K562 (cell line): ENCODE results near the gene SNRPA. TPM values are rescaled to one million over a fixed set of nuclear protein-coding genes. Genes with fewer than 3 reads are reported as not detected.

ENCODE experiments used
- ATAC-seq: fragments of 200-7000 bp; cut with Tn5 transposase; 3 replicates; pipeline ENCODE4 v1.9.1; 2020; ENCODE audit warnings: moderate library complexity
- BruUV-seq: library from RNA; stranded (reverse); fragments of 400-500 nt; replicated peaks from 2 replicates; lab custom pipeline; 2021; lab: Mats Ljungman, UMichigan
- CTCF ChIA-PET: fragments of 300-600 bp; formaldehyde crosslinking; extraction: SDS; loops from one replicate; lab custom pipeline; 2021; ENCODE audit warnings: low intra/inter-chr PET ratio; lab: Yijun Ruan, JAX
- POLR2A ChIA-PET: fragments of 300-600, 350-650 bp; sonication (Branson Sonifier 250); formaldehyde crosslinking; extraction: SDS; loops from one replicate; lab custom pipeline; 2021; ENCODE audit warnings: antibody characterized with exemption, inconsistent platforms; lab: Yijun Ruan, JAX
- DNase-seq, 4 experiments: peaks; one replicate each; pipeline versions ENCODE4 v3.0.0 to v3.0.0-alpha.2; 2011 to 2018; ENCODE audit warnings: low spot score in 3 of 4, mixed read lengths in 3 of 4; ENCODE audit errors: extremely low read depth in 1 of 4
- FAIRE-seq: peaks from 2 replicates; lab custom pipeline; 2011; peaks lifted over from hg19 to GRCh38; lab: Jason Lieb, UNC
- H2AFZ ChIP-seq: 2 replicates; pipeline ENCODE4 v1.6.0; 2011; ENCODE audit warnings: low read depth, low read length, control low read depth, inconsistent platforms
- H3K27ac ChIP-seq: fragments of 200-600 bp; 3 replicates; pipeline ENCODE4 v1.8.0; 2011; ENCODE audit warnings: low read depth, mild to moderate bottlenecking, control low read depth, inconsistent platforms, low read length, moderate library complexity, mixed read lengths; ENCODE audit errors: extremely low read depth
- H3K27me3 ChIP-seq, 2 experiments: fragments of 300-600 bp in 1 of 2; 2 replicates in 1 of 2; 3 replicates in 1 of 2; pipeline versions ENCODE4 v1.6.0 to v1.8.0; 2011; ENCODE audit warnings: inconsistent platforms in 2 of 2, low read length in 2 of 2, mild to moderate bottlenecking in 1 of 2, mixed read lengths in 1 of 2, moderate library complexity in 1 of 2; ENCODE audit not compliant: control insufficient read depth in 2 of 2, insufficient read depth in 2 of 2
- H3K36me3 ChIP-seq: fragments of 300-600 bp; 3 replicates; pipeline ENCODE4 v1.8.0; 2011; ENCODE audit warnings: mild to moderate bottlenecking, low read length, inconsistent platforms; ENCODE audit not compliant: control insufficient read depth, insufficient read depth
- H3K4me1 ChIP-seq, 2 experiments: fragments of 200-600 bp in 1 of 2; replicated peaks in 1 of 2; 2 replicates in 1 of 2; 3 replicates in 1 of 2; pipeline versions ENCODE4 v1.5.1 to v1.8.0; 2011; ENCODE audit warnings: inconsistent platforms in 2 of 2, low read length in 2 of 2, mild to moderate bottlenecking in 1 of 2, mixed read lengths in 1 of 2, moderate library complexity in 1 of 2; ENCODE audit not compliant: control insufficient read depth in 2 of 2, insufficient read depth in 2 of 2
- H3K4me2 ChIP-seq: 2 replicates; pipeline ENCODE4 v1.6.1; 2011; ENCODE audit warnings: low read length, control low read depth, inconsistent platforms, mixed read lengths; ENCODE audit not compliant: insufficient read depth
- H3K4me3 ChIP-seq: fragments of 200-600 bp; sonication (generic), shearing (Covaris generic); 2 replicates; pipeline ENCODE4 v1.5.1; 2016; ENCODE audit warnings: control low read depth, inconsistent platforms
- H3K79me2 ChIP-seq: fragments of 200-600 bp; 3 replicates; pipeline ENCODE4 v1.8.0; 2011; ENCODE audit warnings: low read length, inconsistent platforms; ENCODE audit not compliant: control insufficient read depth, insufficient read depth
- H3K9ac ChIP-seq, 2 experiments: 2 replicates each; pipeline versions ENCODE4 v1.6.0 to v1.6.1; 2011; ENCODE audit warnings: low read depth in 2 of 2, low read length in 2 of 2, control low read depth in 1 of 2, inconsistent platforms in 1 of 2, mild to moderate bottlenecking in 1 of 2, mixed read lengths in 1 of 2; ENCODE audit not compliant: insufficient read depth in 1 of 2
- H3K9me1 ChIP-seq: one replicate; pipeline ENCODE4 v1.6.0; 2011; ENCODE audit warnings: inconsistent platforms, mild to moderate bottlenecking, low read length, moderate library complexity; ENCODE audit not compliant: control insufficient read depth, insufficient read depth
- H3K9me3 ChIP-seq: replicated peaks from 2 replicates; pipeline ENCODE4 v1.5.1; 2011; ENCODE audit warnings: low read depth, low read length, inconsistent platforms; ENCODE audit not compliant: control insufficient read depth, insufficient read depth
- H4K20me1 ChIP-seq: replicated peaks from 2 replicates; pipeline ENCODE4 v1.6.1; 2011; ENCODE audit warnings: low read length, inconsistent platforms, mixed read lengths; ENCODE audit not compliant: control insufficient read depth, insufficient read depth
- ELF4 ChIP-seq: fragments of 450-650 bp; formaldehyde crosslinking; IDR thresholded peaks from 2 replicates; pipeline ENCODE4 v1.4.0; 2022; ENCODE audit warnings: missing genetic modification characterization
- ETV1 ChIP-seq: fragments of 450-650 bp; conservative IDR thresholded peaks from 2 replicates; pipeline ENCODE4 v1.6.1; 2016; ENCODE audit warnings: missing genetic modification characterization, control low read depth, low read depth, missing compliant biosample characterization
- GTF2E2 ChIP-seq: fragments of 200-800 bp; sonication (Bioruptor generic); IDR thresholded peaks from 2 replicates; pipeline ENCODE4 v1.6.1; 2016; ENCODE audit warnings: missing genetic modification characterization, missing compliant biosample characterization
- GTF2F1 ChIP-seq: IDR thresholded peaks from 2 replicates; pipeline ENCODE4 v1.6.1; 2011; ENCODE audit warnings: low read depth, low read length, improper control_type of control experiment
- HCFC1 ChIP-seq: IDR thresholded peaks from 2 replicates; pipeline ENCODE4 v1.6.1; 2012; ENCODE audit warnings: low read depth, low read length, improper control_type of control experiment
- NUFIP1 ChIP-seq: fragments of 450-650 bp; IDR thresholded peaks from 2 replicates; pipeline ENCODE4 v1.6.1; 2018; ENCODE audit not compliant: partially characterized antibody
- PPARD ChIP-seq: fragments of 250-450 bp; sonication (Bioruptor Pico); IDR thresholded peaks from 2 replicates; pipeline ENCODE4 v1.8.0; 2022; ENCODE audit warnings: inconsistent platforms, mild to moderate bottlenecking, moderate library complexity
- PTRF ChIP-seq: fragments of 450-650 bp; IDR thresholded peaks from 2 replicates; pipeline ENCODE4 v1.6.1; 2016; ENCODE audit warnings: mild to moderate bottlenecking, missing genetic modification characterization, missing compliant biosample characterization
- SMARCA5 ChIP-seq: fragments of 450-650 bp; IDR thresholded peaks from 2 replicates; pipeline ENCODE4 v1.6.1; 2016
- SRSF9 ChIP-seq: fragments of 200-400 bp; formaldehyde crosslinking; IDR thresholded peaks from 2 replicates; pipeline ENCODE4 v1.6.1; 2017; ENCODE audit warnings: low read depth, low read length, borderline replicate concordance
- TAF15 ChIP-seq: fragments of 200-400 bp; formaldehyde crosslinking; IDR thresholded peaks from 2 replicates; pipeline ENCODE4 v1.6.1; 2017; ENCODE audit warnings: mild to moderate bottlenecking, low read depth, low read length, moderate library complexity
- XRCC4 ChIP-seq: IDR thresholded peaks from one replicate; pipeline ENCODE4 v1.6.1; 2011; ENCODE audit not compliant: insufficient read depth, insufficient read length; ENCODE audit errors: extremely low read depth
- ZNF354B ChIP-seq: fragments of 250-450 bp; sonication (Bioruptor Pico); IDR thresholded peaks from 2 replicates; pipeline ENCODE4 v1.4.0; 2020
- WGBS: fragments of 100-300 bp; shearing (Covaris generic); methylation state at CpG from one replicate; pipeline ENCODE4 v1.1.6; 2016; ENCODE audit warnings: low coverage, mixed read lengths; ENCODE audit not compliant: insufficient coverage; ENCODE audit errors: missing lambda C conversion rate; 5-methylcytosine and 5-hydroxymethylcytosine counted together
- in situ Hi-C: fragments of 300-500 bp; cut with MboI; formaldehyde crosslinking; loops from 4 replicates; pipeline ENCODE4 v1.15.0; 2018; ENCODE audit warnings: inconsistent platforms, mixed read lengths
- intact Hi-C: fragments of 100-400 bp; cut with micrococcal nuclease; formaldehyde crosslinking; loops from 2 replicates; pipeline ENCODE4 v1.14.2; 2022
- polyA plus RNA-seq, 8 experiments: library from polyadenylated mRNA; depleted of rRNA in 4 of 8; stranded (reverse) in 5 of 8; unstranded in 3 of 8; fragments of >200 nt; fragmentation: Nextera tagmentation in 2 of 8; fragmentation: Illumina TruSeq in 1 of 8; extraction: Ambion mirVana in 2 of 8; extraction: Trizol in 1 of 8; gene quantifications; 2 replicates each; pipeline versions ENCODE4 v1.2.1 to v1.2.3, GENCODE V29; 2011 to 2014; ENCODE audit warnings: inconsistent platforms in 1 of 8, missing spikeins in 1 of 8
- total RNA-seq, 7 experiments: library from RNA; depleted of rRNA in 6 of 7; stranded (reverse); fragments of >200 nt in 6 of 7; fragmentation: Illumina TruSeq in 2 of 7; extraction: Trizol in 2 of 7; gene quantifications; 2 replicates each; pipeline versions ENCODE4 v1.2.1 to v1.2.3, GENCODE V29; 2011 to 2021; ENCODE audit warnings: low replicate concordance in 1 of 7
- TF ChIP-seq, protein P1 (sequence below): IDR thresholded peaks from 3 replicates; pipeline ENCODE4 v1.6.1; 2011; ENCODE audit warnings: borderline replicate concordance, mild to moderate bottlenecking, moderate library complexity; ENCODE audit not compliant: insufficient read length; ENCODE audit errors: extremely low read depth
- TF ChIP-seq, protein P2 (sequence below): fragments of 250-450 bp; sonication (Bioruptor Pico); IDR thresholded peaks from 2 replicates; pipeline ENCODE4 v1.6.1; 2021; ENCODE audit warnings: mild to moderate bottlenecking
- TF ChIP-seq, protein P3 (sequence below): fragments of 250-450 bp; sonication (Bioruptor Pico); IDR thresholded peaks from 2 replicates; pipeline ENCODE4 v1.9.0; 2021; ENCODE audit warnings: mild to moderate bottlenecking, inconsistent platforms
- TF ChIP-seq, protein P4 (sequence below): fragments of 450-650 bp; conservative IDR thresholded peaks from 2 replicates; pipeline ENCODE4 v1.6.1; 2016; ENCODE audit warnings: missing genetic modification characterization, low read depth, mild to moderate bottlenecking, control low read depth, missing compliant biosample characterization

Gene SNRPA
- total and polyA plus RNA-seq, 9 of the 15 experiments (the other 6 are each of a cell fraction or from before 2014, with no cell fraction given) = 16.3 to 311 (median 193) TPM

DNA sequence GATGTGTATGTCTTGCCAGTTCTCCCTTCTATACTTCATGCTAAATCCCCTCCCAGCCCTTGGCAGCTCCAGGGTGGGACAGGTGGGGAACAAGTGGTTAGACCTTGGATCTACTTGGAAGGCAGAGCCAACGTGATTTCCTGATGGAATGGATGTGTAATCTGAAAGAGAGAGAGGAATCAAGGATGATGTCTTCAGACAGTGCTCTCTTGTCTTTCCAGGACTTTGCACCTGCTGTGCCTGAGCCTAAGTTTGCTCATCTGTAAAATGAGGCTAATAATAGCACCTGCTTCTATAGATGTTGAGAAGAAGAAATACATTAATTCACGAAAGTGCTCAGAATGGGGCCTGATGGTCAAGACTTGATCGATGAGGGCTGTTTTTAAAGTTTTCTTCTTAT lies 41.0 kb downstream of the SNRPA start:
- Histone ChIP-seq H3K79me2 (no peaks in the 10 kb centered on the region), H3K27me3 (no peaks in the 10 kb centered on the region), H3K4me3 (no peak overlapping the region), H3K27ac (no peak overlapping the region), H3K9ac (no peak overlapping the region), H4K20me1 (no peaks in the 10 kb centered on the region), H3K9me1 (no peaks in the 10 kb centered on the region), H3K36me3 (no peaks in the 10 kb centered on the region), H3K4me1 (peaks cover 0 to 5% of the 10 kb centered on the region in 2 experiments; a peak in 2 of 5 replicates), H2AFZ (no peak overlapping the region), H3K4me2 (no peak overlapping the region), H3K9me3 (no peaks in the 10 kb centered on the region)
- in situ Hi-C loops = no loop called here
- ATAC-seq (no peak), FAIRE-seq (no peak), DNase-seq (no peak)
- intact Hi-C loops = no loop called here
- 28% methylated on average over 3 of the region's 3 CpGs for WGBS
- no peak for TF ChIP-seq ELF4 (CRISPR knock-in tag)
- no peak for TF ChIP-seq ETV1
- no peak for TF ChIP-seq GTF2E2 (tag)
- TF ChIP-seq GTF2F1 = no peak
- no peak for TF ChIP-seq NUFIP1
- TF ChIP-seq SMARCA5 = no peak
- no peak for TF ChIP-seq XRCC4
- no peak for TF ChIP-seq ZNF354B (CRISPR knock-in tag)
- TF ChIP-seq HCFC1 = no peak
- TF ChIP-seq, protein P1, sequence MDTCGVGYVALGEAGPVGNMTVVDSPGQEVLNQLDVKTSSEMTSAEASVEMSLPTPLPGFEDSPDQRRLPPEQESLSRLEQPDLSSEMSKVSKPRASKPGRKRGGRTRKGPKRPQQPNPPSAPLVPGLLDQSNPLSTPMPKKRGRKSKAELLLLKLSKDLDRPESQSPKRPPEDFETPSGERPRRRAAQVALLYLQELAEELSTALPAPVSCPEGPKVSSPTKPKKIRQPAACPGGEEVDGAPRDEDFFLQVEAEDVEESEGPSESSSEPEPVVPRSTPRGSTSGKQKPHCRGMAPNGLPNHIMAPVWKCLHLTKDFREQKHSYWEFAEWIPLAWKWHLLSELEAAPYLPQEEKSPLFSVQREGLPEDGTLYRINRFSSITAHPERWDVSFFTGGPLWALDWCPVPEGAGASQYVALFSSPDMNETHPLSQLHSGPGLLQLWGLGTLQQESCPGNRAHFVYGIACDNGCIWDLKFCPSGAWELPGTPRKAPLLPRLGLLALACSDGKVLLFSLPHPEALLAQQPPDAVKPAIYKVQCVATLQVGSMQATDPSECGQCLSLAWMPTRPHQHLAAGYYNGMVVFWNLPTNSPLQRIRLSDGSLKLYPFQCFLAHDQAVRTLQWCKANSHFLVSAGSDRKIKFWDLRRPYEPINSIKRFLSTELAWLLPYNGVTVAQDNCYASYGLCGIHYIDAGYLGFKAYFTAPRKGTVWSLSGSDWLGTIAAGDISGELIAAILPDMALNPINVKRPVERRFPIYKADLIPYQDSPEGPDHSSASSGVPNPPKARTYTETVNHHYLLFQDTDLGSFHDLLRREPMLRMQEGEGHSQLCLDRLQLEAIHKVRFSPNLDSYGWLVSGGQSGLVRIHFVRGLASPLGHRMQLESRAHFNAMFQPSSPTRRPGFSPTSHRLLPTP = no peak
- TF ChIP-seq PTRF (tag) = no peak
- TF ChIP-seq, protein P2, sequence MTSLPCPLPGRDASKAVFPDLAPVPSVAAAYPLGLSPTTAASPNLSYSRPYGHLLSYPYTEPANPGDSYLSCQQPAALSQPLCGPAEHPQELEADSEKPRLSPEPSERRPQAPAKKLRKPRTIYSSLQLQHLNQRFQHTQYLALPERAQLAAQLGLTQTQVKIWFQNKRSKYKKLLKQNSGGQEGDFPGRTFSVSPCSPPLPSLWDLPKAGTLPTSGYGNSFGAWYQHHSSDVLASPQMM = no peak
- TF ChIP-seq TAF15 = no peak
- TF ChIP-seq, protein P3, sequence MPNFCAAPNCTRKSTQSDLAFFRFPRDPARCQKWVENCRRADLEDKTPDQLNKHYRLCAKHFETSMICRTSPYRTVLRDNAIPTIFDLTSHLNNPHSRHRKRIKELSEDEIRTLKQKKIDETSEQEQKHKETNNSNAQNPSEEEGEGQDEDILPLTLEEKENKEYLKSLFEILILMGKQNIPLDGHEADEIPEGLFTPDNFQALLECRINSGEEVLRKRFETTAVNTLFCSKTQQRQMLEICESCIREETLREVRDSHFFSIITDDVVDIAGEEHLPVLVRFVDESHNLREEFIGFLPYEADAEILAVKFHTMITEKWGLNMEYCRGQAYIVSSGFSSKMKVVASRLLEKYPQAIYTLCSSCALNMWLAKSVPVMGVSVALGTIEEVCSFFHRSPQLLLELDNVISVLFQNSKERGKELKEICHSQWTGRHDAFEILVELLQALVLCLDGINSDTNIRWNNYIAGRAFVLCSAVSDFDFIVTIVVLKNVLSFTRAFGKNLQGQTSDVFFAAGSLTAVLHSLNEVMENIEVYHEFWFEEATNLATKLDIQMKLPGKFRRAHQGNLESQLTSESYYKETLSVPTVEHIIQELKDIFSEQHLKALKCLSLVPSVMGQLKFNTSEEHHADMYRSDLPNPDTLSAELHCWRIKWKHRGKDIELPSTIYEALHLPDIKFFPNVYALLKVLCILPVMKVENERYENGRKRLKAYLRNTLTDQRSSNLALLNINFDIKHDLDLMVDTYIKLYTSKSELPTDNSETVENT (CRISPR knock-in tag) = no peak
- no peak for TF ChIP-seq PPARD (CRISPR knock-in tag)
- TF ChIP-seq SRSF9 = no peak
- TF ChIP-seq, protein P4, sequence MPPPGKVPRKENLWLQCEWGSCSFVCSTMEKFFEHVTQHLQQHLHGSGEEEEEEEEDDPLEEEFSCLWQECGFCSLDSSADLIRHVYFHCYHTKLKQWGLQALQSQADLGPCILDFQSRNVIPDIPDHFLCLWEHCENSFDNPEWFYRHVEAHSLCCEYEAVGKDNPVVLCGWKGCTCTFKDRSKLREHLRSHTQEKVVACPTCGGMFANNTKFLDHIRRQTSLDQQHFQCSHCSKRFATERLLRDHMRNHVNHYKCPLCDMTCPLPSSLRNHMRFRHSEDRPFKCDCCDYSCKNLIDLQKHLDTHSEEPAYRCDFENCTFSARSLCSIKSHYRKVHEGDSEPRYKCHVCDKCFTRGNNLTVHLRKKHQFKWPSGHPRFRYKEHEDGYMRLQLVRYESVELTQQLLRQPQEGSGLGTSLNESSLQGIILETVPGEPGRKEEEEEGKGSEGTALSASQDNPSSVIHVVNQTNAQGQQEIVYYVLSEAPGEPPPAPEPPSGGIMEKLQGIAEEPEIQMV (tag) = no peak
- CTCF ChIA-PET = no interaction called here
- BruUV-seq = no TSS peak
- POLR2A ChIA-PET = interaction anchor here (0.7 to 1.9 kb wide), 2 partner anchors 13 to 14 kb away, joined by 4 to 11 read pairs; partner anchors contain the start of gene RAB4B
